Fibroblast of the conjunctiva (primary cell): Measurements from ENCODE around the gene SNU13.
"Not testable (repeated sequence)": the region's sequence is repeated elsewhere in the genome, so short reads cannot be mapped to it uniquely, and the experiment has no call there.

Source experiments
- DNase-seq: peaks from one replicate; pipeline ENCODE4 v3.0.0-alpha.2; 2010; ENCODE audit warnings: low read depth

Gene SNU13

DNA sequence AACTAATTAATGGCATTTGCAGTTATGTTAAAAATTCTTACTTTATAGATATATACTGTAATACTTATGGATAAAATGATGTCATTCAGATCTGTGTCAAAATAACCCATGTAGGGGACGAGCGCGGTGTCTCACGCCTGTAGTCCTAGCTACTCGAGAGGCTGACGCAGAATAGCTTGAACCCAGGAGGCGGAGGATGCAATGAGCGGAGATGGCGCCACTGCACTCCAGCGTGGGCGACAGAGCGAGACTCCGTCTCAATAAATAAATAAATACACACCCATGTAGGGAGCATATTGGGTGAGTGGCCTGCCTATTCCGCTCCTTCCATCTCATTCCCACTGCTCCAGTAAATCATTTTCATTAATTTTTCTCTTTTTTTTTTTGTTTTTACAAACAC, 7.1 kb downstream of the SNU13 start:
- no peak for DNase-seq

- no peak for DNase-seq
Observed at GRCh38 chr22:41676134-41676533, 12.5 kb downstream of the SNU13 start.

DNA sequence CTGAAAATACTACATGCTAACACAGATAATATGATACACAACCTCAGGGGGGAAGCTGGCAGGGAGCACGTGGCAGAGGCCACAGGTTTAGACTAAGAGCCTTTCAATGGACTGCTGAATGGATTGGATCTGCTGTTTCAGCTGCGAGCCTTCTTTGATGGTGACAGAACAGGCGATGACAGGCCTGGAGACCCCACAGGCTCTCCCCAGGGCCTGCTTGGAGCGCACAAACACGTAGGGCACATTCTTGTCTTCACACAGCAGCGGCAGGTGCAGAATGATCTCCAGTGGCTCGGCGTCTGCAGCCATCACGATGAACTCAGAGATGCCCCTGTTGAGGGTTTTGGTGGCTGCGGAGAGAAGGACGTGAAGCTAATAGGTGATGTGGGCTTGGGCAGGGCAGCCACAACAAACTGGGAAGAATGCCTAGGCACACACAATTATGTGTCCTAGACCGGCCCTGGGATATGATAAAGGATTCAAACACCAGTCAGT, 13.8 kb downstream of the SNU13 start:
- DNase-seq, result no peak

DNA sequence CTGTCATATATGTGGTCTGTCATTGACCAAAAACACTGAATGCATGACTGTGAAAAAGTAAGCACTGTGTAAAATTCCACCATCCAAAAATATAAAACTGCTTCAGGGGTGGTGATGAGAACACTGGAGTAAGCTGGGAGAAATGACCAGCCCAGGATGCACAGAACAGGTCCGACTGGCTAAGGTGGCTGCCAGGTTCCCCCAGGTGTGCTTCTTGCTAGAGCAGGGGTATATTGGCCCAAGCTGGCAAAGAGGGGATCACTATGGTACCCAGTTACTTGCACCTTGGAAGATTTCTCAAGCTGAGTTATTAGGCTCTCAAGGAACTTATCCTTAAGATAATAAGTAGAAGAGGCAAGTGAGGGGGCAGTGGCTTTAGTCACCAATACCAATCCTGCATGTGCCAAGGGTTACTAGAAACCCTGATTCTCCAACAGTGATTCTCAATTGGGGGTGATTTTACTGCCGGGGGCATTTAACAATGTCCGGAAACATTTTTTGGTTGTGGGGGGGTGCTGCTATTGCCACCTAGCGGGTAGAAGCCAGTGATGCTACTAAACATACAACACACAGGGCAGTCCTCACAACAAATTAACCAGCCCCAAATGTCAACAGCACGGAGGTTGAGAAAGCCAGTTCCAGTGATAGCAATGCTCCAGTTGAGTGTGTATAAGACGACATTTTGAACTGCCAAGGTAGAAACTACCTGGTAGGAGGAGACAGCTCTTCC, 15.7 kb downstream of the SNU13 start:
- no peak for DNase-seq

DNA sequence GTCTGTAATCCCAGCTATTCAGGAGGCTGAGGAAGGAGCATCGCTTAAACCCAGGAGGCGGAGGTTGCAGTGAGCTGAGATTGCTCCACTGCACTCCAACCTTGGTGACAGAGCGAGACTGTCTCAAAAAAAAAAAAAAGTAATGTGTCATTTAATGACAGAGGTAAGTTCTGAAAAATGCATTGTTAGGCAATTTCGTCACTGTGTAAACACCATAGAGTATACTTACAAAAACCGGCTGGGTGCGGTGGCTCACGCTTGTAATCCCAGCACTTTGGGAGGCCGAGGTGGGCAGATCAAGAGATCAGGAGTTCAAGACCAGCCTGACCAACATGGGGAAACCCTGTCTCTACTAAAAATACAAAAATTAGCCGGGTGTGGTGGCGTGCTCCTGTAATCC, 16.6 kb downstream of the SNU13 start:
- DNase-seq, result not testable (repeated sequence)

- DNase-seq, result no peak
Observed at GRCh38 chr22:41668971-41669911, 19.4 kb downstream of the SNU13 start.

- DNase-seq, result no peak
Observed at GRCh38 chr22:41664951-41665350, 23.7 kb downstream of the SNU13 start.

DNA sequence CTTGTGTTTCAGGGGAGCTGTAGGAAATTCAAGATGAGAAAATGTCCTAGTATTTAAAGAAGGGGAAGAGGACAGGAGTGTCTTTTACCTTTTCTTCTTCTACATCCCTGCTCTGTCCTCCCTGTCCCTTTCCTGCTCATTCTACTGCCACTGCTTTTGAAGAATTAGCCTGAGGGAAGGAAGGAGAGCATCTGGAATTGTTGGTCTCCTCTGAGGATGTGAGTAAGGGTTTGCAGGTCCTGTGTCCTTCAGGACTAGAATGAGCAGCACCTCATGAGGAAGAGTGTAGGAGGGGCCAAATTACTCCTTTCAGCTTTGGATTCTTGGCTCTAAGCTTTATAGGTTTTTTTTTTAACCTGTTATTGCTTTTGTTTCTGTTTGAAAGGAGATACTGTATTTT, 24.2 kb downstream of the SNU13 start:
- no peak for DNase-seq

DNA sequence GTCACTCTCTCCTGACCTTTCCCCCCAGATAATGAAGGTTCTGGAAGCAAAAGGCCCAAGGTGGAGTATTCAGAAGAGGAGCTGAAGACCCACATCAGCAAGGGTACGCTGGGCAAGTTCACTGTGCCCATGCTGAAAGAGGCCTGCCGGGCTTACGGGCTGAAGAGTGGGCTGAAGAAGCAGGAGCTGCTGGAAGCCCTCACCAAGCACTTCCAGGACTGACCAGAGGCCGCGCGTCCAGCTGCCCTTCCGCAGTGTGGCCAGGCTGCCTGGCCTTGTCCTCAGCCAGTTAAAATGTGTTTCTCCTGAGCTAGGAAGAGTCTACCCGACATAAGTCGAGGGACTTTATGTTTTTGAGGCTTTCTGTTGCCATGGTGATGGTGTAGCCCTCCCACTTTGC, 25.1 kb downstream of the SNU13 start:
- DNase-seq, result not testable (repeated sequence)

- DNase-seq, result no peak
Observed at GRCh38 chr22:41661713-41662112, 27.0 kb downstream of the SNU13 start.

DNA sequence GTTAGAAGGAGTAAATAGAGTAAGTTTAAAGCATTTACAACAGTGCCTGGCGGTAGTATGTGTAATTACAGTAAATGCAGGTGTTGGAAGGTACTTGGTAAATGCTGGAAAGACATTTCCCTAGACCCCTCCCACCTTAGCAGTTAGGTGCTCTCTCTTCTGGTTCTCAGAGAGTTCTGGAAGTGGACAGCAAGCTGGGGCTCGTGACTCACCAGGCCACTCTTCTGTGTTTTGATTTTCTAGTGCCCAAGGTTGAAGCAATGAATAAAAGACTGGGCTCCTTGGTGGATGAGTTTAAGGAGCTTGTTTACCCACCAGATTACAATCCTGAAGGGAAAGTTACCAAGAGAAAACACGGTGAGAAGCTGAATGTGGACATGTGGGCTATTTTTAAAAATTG, 27.6 kb downstream of the SNU13 start:
- no peak for DNase-seq

DNA sequence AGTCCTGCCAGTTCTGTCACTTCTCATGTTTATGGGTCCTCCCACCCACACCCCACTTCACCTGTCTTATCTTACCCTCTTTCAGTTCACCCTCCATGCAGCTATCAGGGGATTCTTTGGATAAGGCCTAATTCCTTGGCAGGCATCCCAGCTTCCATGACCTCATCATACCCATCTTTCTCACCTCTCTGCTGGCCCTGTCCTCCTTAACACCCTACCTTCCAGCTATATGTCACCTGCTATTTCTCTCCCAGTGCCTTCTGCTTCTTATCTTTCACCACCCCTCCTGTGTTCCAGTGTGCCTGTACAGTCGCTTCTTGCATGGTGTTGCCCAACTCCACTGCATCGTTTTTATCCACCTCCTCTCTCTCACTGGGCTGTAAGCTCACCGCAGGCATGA, 28.3 kb downstream of the SNU13 start:
- no peak for DNase-seq

DNA sequence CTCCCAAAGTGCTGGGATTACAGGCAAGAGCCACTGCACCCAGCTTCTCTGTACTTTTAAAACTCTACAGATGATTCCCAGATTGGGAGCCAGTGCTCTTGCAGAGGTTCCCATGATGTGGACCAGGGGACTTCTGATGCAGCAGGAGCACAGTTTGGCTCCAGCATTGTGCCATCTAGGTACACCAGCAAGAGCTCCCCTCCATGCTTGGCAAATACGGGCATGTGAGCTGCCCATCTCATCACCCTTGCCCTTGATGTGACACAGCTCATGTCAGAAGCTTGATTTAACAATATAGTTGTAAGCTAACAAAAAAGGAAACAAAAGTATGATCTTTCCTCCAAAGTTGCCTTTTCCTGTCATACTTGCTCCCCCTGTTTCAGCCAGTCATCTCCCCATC, 28.7 kb downstream of the SNU13 start:
- no peak for DNase-seq

DNA sequence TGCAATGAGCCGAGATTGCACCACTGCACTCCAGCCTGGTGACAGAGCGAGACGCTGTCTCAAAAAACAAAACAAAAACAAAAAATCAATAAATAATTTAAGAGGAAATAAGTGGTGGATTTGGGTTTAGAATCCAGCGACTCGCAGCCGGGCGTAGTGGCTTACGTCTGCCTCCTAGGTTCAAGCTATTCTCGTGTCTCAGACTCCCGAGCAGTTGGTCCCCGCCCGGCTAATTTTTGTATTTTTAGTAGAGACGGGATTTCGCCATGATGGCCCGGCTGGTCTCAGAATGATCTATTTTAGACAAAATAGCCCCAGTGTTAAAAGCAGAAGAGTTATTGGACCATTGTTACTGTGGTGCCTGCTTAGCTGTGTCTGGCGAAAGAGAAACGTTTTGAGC, 29.8 kb downstream of the SNU13 start:
- no peak for DNase-seq

- no peak for DNase-seq
Observed at GRCh38 chr22:41657709-41658108, 31.0 kb downstream of the SNU13 start.

GRCh38 chr22:41656556-41656955, 32.1 kb downstream of the SNU13 start:
- no peak for DNase-seq

- DNase-seq, result no peak
Observed at GRCh38 chr22:41654322-41654721, 34.3 kb downstream of the SNU13 start.

DNA sequence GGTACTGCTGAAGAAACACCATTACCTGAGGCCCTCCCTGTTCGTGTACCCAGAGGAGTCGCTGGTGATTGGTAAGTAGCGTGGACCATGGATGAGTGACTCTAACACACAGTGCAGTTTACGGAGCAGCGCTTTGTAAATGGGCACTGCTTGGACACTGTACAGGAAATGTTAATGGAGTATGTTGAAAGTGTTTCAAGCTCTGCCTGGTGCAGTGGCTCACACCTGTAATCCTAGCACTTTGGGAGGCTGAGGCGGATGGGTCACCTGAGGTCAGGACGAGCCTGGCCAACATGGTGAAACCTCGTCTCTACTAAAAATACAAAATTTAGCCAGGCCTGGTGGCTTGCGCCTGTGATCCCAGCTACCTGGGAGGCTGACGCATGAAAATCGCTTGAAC, 37.8 kb downstream of the SNU13 start:
- DNase-seq, result no peak

- DNase-seq, result no peak
Observed at GRCh38 chr22:41650229-41650628, 38.4 kb downstream of the SNU13 start.

- no peak for DNase-seq
Observed at GRCh38 chr22:41648432-41648831, 40.2 kb downstream of the SNU13 start.

DNA sequence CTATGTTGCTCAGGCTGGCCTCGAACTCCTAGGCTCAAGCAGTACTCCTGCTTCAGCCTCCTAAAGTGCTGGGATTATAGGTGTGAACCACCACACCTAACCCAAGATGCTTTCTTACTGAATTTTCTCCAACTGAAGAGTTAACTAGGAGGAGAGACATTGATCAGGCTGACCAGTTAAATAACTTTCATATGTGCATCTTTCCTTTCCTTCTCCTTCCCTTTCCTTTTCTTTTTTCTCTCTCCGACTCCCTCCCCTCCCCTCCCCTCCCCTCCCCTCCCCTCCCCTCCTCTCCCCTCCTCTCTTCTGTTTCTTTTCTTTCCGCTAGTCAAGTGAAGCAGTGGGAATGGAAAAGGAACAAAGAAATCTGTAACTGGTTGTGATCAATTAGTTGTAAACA, 40.9 kb downstream of the SNU13 start:
- DNase-seq, result no peak

DNA sequence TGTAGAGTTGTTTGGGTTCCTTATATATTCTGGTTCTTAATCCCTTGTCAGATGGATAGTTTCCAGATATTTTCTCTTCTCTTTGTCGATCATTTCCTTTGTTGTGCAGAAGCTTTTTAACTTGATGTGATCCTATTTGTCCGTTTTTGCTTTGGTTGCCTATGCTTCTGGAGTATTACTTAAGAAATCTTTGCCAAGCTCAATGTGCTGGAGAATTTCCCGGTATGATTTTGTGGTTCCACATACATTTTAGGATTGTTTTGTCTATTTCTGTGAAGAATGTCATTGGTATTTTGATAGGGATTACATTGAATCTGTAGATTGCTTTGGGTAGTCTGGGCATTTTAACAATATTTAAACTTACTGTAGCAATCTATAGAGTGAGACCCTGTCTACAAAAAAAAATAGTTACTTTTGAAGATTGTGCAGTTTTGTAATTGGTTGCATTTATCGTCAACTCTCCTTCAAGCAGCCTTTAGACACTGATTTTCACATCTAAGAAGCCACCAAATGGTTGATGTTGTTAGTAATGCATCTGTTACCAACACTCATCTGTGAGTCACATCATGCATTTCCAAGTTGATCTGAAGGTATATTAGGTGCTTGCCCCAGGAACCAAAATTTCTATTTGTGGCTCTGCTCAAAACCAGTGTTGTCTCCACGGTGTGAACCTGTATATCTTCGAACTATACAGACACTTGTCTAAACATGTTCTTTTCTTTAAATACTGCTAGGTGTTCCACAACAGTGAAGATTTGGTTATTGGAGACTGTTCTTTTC, 46.1 kb downstream of the SNU13 start:
- DNase-seq, result no peak
